Measurements from ENCODE around the gene SYNJ2.
A peak's percentile ranks its signal among the peaks of the same experiment; 100 is the strongest.

Gene SYNJ2

DNA sequence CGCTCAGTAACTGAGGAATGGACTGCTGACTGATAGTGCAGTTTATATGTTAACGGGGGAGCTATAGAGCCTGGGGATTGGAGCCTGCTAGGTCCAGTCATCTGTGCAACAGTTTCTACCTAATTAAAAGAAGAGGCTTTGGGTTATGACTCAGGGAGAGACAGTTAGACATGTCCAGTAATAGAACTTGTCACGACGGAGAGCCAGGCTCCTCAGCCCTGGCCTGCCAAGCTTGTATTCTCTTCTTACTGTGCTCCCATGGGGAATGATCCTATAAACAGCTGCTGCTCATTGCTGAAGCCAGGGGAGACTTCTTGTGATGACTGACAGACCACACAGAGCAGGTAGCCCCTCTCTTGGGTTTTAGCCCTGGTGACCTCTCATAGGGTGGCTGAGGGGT lies 69.3 kb downstream of the SYNJ2 start:
- H3K27ac ChIP-seq = no peak overlapping the region
- TF ChIP-seq CTCF (conservative IDR thresholded peaks at IDR 0.05) = no peak

- no peak for TF ChIP-seq CTCF (conservative IDR thresholded peaks at IDR 0.05)
- H3K27ac ChIP-seq = no peak overlapping the region
Observed at GRCh38 chr6:158051968-158052367, 70.3 kb downstream of the SYNJ2 start.

- no peak overlapping the region for H3K27ac ChIP-seq
- no peak for TF ChIP-seq CTCF (conservative IDR thresholded peaks at IDR 0.05)
Observed at GRCh38 chr6:158053377-158054313, 72.0 kb downstream of the SYNJ2 start.

GRCh38 chr6:158056355-158056754 lies 74.7 kb downstream of the SYNJ2 start:
- no peak overlapping the region for H3K27ac ChIP-seq

DNA sequence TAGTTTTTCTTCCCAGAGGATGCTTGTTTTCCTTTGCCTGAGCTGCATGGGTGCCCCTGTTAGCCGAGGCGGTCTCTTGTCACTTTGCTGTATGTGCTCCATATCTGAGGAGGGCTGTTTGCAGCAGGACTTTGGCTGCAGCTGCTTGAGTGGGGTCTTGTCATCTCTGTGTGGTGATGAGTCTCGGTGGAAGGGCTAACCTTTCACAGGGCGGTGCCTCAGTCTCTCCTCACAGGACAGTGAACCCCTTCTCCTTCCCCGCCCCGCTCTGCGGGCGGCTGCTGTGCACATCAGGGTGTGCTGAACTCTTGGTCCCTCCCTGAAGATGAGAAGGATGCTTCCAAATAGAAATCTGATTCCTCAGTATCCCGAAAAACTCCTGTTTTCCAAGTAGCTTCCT lies 75.1 kb downstream of the SYNJ2 start:
- H3K27ac ChIP-seq = no peak overlapping the region
- TF ChIP-seq CTCF (conservative IDR thresholded peaks at IDR 0.05) = no peak

More at GRCh38 chr6:158056355-158056754, 74.7 kb downstream of the SYNJ2 start:
- no peak for TF ChIP-seq CTCF (conservative IDR thresholded peaks at IDR 0.05)

- peak overlapping the region; percentile 99; the same call in 1 of the 2 replicates for H3K27ac ChIP-seq
- TF ChIP-seq CTCF (conservative IDR thresholded peaks at IDR 0.05) = no peak
Observed at GRCh38 chr6:158057213-158057987, 75.7 kb downstream of the SYNJ2 start.

DNA sequence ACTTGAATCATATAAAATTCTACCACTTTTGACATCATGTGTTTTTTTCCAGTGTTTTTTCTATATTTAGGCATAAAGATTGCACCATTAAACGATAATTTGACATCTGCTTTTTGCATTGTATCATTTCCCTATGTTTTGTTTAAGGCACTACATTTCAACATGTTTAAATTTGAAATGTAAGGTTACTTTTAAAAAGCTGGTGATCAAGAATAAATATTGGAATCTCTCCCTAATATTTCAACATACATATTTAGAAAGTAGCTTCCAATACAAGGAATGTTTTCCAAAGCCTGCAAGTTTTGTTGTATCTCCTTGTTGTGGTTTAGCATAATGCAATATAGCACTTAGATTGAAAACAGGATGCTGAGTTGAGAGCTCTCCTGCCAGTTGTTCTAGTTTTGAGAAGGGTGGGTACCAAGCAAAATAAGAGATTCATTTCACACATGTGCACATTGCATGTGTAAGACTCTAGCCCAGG lies 76.5 kb downstream of the SYNJ2 start:
- TF ChIP-seq CTCF (conservative IDR thresholded peaks at IDR 0.05) = no peak
- H3K27ac ChIP-seq = peak overlapping the region; percentile 99; the same call in 1 of the 2 replicates
